ENCODE measurements around the gene LINC01488.

DNA sequence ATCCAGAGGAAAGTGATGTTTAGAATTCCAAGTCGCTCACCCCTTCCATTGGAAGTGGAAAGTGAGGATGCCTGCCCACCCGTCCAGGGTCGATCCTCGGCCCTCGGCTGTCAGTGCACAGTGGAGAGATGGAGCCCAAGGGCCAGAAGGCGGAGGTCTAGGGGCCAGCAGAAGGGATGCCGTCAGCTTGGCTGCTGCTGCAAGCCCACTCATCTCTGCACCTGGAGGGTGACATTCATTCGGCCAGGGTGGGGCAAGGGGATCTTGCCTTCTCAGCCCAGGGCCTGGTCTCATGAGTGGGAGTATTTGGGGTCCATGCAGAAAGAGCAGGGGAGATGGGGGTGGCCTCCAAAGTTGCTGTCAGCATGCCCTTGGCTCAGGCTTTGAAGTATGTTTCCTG is 30.7 kb downstream of the LINC01488 start:
- TF ChIP-seq, protein P1, sequence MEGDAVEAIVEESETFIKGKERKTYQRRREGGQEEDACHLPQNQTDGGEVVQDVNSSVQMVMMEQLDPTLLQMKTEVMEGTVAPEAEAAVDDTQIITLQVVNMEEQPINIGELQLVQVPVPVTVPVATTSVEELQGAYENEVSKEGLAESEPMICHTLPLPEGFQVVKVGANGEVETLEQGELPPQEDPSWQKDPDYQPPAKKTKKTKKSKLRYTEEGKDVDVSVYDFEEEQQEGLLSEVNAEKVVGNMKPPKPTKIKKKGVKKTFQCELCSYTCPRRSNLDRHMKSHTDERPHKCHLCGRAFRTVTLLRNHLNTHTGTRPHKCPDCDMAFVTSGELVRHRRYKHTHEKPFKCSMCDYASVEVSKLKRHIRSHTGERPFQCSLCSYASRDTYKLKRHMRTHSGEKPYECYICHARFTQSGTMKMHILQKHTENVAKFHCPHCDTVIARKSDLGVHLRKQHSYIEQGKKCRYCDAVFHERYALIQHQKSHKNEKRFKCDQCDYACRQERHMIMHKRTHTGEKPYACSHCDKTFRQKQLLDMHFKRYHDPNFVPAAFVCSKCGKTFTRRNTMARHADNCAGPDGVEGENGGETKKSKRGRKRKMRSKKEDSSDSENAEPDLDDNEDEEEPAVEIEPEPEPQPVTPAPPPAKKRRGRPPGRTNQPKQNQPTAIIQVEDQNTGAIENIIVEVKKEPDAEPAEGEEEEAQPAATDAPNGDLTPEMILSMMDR (conservative IDR thresholded peaks at IDR 0.05): no peak
- no peak for TF ChIP-seq EZH2 (IDR thresholded peaks at IDR 0.05; ENCODE audit: low read depth)

Data from PC-9 (cell line).